Measurements from ENCODE around the gene DGKG. TPM values are rescaled to one million over a fixed set of nuclear protein-coding genes. Genes with fewer than 3 reads are reported as not detected.

The DGKG gene
- total and polyA plus RNA-seq, 4 donors: 0.84 to 7.8 (median 1.7) TPM

GRCh38 chr3:186102687-186103086 lies 259.3 kb downstream of the DGKG start (continued):
- TF ChIP-seq FOXA1 (IDR thresholded peaks at IDR 0.05): no peak
- no peak for TF ChIP-seq ATF3 (IDR thresholded peaks at IDR 0.05)
- no peak for TF ChIP-seq TAF1 (conservative IDR thresholded peaks at IDR 0.05)

DNA sequence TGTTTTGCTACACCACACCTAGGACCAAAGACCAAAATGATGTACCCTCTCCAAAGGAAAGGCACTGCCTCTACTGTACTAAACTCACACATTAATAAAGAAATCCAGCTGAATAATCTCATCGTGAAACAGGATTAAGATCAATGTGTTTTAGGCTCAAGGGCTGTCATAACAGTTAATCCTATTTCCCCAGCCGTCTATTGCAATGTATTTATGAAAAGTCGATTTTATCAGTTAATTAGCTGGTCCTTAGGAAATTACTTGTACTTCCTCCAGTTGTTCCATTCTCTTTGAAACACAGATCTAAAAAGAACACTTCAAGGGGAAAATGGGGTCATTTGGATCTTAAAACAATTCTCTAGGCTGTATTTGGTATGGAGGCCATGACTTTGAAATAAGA lies 261.6 kb downstream of the DGKG start:
- 87% methylated on average over 3 of the region's 3 CpGs for WGBS
- Histone ChIP-seq H3K36me3 (ENCODE audit: control insufficient read depth in 4 of 4, insufficient read depth in 3 of 4, low read depth in 1 of 4, low read length in 3 of 4) (no peaks in the 10 kb centered on the region), H3K27ac (ENCODE audit: low read depth in 1 of 2, low read length in 2 of 2) (no peak overlapping the region), H3K4me1 (ENCODE audit: control insufficient read depth in 4 of 4, insufficient read depth in 4 of 4, low read length in 3 of 4) (peaks cover 3 to 18% (median 14%) of the 10 kb centered on the region in 4 donors), H3K4me3 (ENCODE audit: low read depth in 1 of 3, low read length in 3 of 3) (no peak overlapping the region), H3K9ac (ENCODE audit: low read depth in 1 of 2, low read length in 2 of 2) (no peak overlapping the region), H3K27me3 (ENCODE audit: control insufficient read depth in 4 of 4, insufficient read depth in 4 of 4, low read length in 3 of 4) (no peaks in the 10 kb centered on the region), H3K9me3 (ENCODE audit: control insufficient read depth in 4 of 4, low read length in 3 of 4) (no peaks in the 10 kb centered on the region)
- TF ChIP-seq REST (IDR thresholded peaks at IDR 0.05) (no peak), FOXA1 (IDR thresholded peaks at IDR 0.05) (no peak), EGR1 (IDR thresholded peaks at IDR 0.05; ENCODE audit: low read depth in 2 of 2) (no peak), RXRA (IDR thresholded peaks at IDR 0.05) (no peak), TAF1 (conservative IDR thresholded peaks at IDR 0.05) (no peak), ATF3 (IDR thresholded peaks at IDR 0.05) (no peak), SP1 (IDR thresholded peaks at IDR 0.05) (no peak), YY1 (IDR thresholded peaks at IDR 0.05) (no peak), HNF4A (conservative IDR thresholded peaks at IDR 0.05) (no peak), FOXA2 (IDR thresholded peaks at IDR 0.05) (no peak), RAD21 (IDR thresholded peaks at IDR 0.05) (no peak), CTCF (IDR thresholded peaks at IDR 0.05; ENCODE audit: low read depth, low read length, missing input control) (no peak), NR2F2 (IDR thresholded peaks at IDR 0.05) (no peak), GABPA (IDR thresholded peaks at IDR 0.05 in 1 of 2, conservative IDR thresholded peaks at IDR 0.05 in 1 of 2) (no peak), JUND (IDR thresholded peaks at IDR 0.05) (no peak), HNF4G (IDR thresholded peaks at IDR 0.05) (no peak)
- TF ChIP-seq, protein P1, sequence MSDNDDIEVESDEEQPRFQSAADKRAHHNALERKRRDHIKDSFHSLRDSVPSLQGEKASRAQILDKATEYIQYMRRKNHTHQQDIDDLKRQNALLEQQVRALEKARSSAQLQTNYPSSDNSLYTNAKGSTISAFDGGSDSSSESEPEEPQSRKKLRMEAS (IDR thresholded peaks at IDR 0.05): no peak
- TF ChIP-seq, protein P2, sequence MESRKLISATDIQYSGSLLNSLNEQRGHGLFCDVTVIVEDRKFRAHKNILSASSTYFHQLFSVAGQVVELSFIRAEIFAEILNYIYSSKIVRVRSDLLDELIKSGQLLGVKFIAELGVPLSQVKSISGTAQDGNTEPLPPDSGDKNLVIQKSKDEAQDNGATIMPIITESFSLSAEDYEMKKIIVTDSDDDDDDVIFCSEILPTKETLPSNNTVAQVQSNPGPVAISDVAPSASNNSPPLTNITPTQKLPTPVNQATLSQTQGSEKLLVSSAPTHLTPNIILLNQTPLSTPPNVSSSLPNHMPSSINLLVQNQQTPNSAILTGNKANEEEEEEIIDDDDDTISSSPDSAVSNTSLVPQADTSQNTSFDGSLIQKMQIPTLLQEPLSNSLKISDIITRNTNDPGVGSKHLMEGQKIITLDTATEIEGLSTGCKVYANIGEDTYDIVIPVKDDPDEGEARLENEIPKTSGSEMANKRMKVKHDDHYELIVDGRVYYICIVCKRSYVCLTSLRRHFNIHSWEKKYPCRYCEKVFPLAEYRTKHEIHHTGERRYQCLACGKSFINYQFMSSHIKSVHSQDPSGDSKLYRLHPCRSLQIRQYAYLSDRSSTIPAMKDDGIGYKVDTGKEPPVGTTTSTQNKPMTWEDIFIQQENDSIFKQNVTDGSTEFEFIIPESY (IDR thresholded peaks at IDR 0.05): no peak
- no peak for DNase-seq (ENCODE audit: low spot score)

All from liver (tissue), 9 donors.